CD4-positive, alpha-beta T cell treated with Interleukin-21 for 1 hour (primary cell): ENCODE data around the gene HPCAL1.
"Not testable (repeated sequence)": the region's sequence is repeated elsewhere in the genome, so short reads cannot be mapped to it uniquely, and the experiment has no call there.

ENCODE experiments used
- DNase-seq: peaks from one replicate; pipeline ENCODE4 v3.0.0-alpha.2; 2020

HPCAL1 gene

DNA sequence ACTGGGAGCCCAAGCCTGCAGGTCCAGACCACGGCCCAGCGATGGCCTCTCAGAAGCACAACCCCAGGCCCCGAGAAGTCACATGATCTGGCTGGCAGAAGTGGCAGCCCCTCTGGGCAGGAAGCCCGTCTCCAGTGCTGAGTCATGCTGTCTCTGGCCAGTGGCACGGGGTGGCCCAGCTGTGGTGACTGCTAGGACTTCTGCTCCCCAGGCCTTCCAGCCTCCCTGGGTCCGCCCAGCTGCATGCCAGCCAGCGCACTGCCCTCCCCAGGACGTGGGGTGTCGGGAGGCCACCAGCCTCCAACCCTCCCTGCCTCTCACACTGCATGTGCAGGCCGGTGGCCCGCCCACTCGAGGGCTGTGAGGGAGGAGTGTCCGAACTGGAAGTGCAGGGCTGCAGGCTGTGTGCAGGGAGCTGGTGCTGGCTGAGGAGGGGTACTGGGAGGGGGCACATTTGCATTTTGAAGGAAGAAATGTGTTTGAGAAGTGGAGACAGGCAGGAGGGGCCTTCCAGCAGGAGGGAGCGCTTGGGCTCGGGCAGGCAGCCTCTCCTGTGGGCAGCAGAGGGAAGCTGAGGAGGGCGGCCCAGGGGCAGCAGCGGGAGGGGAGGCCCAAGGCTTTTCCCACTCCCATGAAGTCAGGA, 17.0 kb upstream of the HPCAL1 start:
- DNase-seq, result no peak

DNA sequence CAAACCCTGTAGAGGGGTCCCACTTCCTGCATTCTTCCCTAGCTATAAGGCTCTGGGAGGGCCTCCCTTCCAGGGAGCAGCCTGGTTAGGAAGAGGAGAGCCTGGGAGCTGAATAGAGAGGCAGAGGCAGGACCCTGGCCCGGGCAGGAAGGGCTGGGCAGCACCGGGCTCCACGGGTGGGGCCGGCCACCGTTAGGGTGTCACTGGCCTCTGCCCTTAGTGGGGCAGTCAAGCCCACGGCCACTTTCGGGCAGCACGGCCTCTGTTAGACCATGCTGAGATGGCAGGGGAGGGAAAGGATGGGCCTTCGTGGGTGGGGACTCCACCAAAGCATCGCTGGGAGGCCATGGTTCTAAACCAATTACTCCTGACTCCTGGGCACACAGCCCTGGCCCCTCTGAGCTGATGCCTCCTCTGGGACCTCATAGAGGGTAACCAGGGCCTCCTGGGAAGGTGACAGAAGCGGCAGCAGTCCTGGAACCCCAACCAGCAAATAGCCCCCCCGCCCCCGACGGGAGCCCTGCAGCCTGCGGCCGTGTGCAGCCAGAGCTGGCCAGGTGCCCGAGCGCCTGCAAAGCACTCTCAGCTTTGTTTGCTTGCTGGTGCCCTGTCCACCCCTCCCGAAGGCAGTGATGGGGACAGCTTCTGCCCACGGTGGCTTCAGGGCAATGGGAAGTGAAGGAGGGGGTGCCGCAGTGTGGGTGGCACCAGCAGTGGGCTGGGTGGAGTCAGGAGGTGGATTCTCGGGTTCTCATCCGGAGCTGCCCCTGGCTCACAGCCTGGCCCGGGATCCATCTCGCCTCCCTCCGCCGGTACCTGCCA, 16.3 kb upstream of the HPCAL1 start:
- DNase-seq, result no peak

DNA sequence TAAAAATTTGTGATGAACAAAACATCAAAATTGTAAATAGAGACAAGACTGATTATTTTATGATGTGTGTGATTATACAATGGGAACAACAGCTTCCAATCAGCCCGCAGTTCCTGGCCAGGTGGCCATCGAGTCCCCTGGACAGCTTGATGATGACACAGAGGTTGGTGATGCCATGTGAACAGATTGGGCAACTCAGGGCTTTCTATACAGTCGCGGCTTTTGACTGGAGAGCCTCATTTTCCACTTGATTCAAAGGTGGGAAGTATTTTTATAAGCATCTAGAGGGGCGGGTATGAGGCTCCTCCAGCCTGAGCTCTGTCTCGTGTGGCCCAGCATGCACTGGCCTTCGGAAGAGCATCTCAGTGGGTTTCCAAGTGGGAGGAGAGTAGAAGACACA, 14.9 kb upstream of the HPCAL1 start:
- DNase-seq, result no peak

DNA sequence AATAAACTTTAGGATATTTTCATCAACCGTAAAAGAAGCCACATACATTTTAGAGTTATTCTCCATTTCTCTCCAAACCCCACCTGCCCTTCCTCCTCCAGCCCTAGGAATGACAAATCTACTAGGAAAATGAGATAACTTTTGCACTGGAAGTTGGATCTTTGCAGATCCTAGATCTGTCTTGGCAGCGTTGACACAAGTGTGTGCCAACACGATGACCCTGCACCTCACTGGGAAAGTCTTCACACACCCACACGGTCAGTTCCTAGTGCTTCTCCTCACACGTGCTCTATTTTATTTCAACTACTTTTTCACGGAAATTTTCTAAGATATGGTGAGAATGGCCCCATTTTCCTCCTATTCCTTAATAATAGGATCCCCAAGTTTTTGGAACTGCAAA, 14.1 kb upstream of the HPCAL1 start:
- DNase-seq, result no peak

DNA sequence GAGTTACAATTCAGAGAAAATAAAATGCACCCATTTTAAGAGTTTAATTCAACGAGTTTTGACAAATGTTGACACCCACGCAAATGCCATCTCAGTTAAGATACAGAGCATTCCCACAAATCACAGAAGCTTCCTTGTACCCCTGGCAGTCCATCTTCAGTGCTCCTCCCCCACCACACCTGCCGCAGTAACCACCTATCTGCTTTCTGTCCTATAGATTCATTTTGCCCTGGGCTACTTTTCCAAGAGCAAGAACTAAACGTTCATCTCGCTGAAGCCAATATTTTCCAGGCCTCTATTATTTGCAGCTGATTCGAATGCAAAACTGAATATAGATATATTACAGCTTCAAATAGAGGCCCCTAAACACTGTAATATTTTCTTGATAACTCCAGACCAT, 13.4 kb upstream of the HPCAL1 start:
- DNase-seq, result no peak

DNA sequence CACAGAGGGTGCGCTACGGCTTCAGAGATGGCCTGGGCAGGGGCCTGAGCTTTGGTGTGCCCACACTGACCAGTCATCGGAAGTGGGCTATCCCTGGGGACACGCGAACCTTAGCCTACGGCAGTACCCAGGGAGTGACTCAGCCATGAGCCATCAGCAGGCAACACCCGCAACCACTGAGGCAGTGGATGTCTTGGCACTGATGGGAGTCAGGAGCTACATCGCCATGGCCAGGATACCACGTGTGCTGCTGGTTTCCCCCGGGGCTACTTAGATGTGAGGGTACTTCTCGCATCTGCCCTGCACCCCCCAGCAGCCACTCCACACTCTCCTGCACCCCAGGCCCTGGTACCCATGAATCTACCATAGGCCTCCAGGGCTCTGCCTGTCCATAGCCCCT, 12.8 kb upstream of the HPCAL1 start:
- no peak for DNase-seq

DNA sequence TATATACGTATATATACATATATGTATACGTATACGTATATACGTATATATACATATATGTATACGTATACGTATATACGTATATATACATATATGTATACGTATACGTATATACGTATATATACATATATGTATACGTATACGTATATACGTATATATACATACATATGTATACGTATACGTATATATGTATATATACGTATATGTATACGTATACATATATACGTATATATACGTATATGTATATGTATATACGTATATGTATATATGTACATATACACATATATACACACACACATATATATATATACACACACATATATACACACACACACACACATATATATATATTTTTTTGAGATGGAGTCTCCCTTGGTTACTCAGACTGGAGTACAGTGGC, 11.3 kb upstream of the HPCAL1 start:
- not testable (repeated sequence) for DNase-seq

DNA sequence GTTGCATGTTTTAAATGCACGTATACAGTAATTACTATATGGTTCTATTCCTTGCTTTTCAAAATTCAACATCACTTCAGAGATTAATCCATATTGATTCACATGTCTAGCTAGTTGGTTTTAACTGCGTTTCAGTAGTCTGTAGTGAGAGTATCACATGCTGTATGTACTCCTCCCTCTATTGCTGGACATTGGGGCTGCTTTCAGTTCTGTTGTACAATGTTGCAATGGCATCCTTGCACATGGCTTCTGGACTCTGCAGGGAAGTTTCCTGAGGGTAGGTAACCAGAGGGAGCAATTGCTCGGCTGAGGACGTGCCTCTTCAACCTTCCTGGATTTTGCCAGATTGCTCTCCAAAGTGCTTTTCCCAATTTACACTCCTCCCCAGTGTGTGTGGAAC, 10.7 kb upstream of the HPCAL1 start:
- no peak for DNase-seq

DNA sequence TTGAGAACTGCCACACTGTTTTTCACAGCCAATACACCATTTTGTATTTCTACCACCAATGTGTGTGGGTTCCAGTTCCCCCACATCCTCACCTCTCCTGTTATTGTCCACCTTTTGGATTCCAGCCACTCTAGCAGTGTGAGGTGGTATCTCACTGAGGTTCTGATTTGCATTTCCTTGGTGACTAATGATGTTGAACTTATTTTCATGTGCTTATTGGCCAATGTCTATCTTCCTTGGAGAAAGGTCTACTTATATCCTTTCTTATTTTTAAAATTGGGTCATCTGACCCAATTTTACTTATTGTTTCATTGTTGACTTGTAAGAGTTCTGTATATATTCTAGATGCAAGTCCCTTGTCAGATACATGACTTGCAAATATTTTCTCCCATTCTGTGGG, 9.1 kb upstream of the HPCAL1 start:
- DNase-seq, result no peak

DNA sequence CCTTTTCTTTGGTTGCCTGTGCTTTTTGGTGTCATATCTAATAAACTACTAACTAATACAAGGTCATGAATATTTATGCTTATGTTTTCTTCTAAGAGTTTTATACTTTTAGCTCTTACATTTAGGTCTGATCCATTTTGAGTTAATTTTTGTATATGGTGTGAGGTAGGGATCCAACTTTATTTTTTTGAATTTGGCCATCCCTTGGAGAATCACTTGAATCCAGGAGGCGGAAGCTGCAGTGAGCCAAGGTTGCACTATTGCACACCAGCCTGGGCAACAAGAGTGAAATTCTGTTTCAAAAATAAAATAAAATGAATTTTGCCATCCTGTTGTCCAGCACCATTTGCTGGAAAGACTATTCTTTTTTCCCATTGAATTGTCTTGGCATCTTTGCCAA, 8.6 kb upstream of the HPCAL1 start:
- no peak for DNase-seq

DNA sequence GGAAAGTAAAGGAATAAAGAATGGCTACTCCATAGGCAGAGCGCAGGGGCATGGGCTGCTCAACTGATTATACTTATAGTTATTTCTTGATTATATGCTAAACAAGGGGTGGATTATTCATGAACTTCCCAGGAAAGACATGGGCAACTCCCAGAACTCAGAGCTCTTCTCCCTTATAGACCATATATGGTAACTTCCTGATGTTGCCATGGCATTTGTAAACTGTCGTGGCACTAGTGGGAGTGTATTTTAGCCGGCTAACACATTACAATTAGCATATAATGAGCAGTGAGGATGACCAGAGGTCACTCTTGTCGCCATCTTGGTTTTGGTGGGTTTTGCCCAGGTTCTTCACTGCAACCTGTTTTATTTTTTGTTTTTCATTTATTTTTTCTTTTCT, 7.1 kb upstream of the HPCAL1 start:
- DNase-seq, result not testable (repeated sequence)

DNA sequence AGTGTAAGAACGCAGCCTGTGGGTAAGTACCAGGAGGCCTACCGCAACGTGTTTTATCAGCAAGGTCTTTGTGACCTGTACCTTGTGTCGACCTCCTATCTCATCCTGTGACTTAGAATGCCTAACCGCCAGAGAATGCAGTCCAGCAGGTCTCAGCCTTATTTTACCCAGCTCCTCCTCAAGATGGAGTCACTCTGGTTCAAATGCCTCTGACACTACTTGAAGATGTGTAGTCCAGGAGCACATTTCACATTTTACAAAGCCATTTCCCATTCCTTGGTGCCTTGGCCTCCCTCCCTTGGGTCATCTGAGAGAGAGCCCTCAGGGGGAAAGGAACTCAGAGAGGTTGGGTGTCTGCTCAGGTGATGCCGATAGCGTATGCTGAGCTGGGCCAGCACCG, 6.6 kb upstream of the HPCAL1 start:
- DNase-seq, result no peak

DNA sequence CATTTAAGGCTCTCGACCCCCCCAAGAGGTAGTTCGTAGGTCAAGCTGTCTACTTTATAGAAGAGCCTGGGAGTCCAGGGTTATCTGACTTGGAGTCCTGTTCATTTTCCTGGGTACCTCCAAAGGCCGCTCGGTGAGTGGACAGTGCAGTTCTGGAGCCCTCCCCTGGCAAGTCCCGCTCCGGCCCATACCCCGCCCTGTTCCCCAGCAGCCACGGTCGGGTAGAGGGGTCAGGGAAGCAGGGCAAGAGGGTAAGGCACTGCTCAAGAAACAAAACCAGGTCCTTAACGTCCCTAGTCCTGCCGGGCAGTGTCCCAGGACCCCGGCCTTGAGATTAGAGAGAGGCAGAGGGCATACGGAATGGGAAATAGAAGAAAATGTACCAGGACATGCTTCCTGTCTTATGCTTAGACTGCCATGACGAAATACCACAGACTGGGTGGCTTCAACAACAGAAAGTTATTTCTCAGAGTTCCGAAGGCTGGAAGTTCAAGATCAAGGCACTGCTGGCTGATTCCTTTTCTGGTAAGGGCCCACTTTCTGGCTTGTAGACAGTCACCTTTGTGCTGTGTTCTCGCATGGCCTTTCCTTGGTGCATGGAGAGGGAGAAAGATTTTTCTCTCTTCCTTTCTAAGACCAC, 5.4 kb upstream of the HPCAL1 start:
- DNase-seq, result no peak

DNA sequence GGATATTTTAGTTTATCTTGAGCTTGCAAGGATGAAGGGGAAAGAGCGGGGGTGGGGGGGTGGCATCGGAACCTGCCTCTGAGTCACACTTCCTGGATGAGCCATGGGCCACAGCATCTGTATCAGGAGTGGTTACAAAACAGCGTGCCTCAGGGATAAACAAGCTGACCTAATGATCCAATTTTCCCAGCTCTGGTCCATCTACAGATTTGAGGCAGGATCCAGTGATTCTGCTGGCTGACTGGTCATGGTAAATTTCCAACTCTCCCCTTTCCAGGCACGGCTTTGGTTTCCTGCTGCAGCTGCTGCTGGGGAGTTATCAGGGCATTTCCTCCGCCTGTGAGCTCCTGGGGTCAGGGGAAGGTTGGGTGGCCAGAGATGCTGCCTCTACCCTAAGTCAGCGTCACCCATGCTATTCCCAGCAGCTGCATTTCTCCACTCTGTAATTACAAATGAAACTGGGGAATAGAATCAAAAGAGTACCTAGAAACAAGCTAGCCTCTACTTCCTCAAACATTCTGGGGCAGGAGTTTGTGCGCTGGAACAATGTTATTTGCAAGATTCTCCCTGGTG, 4.7 kb upstream of the HPCAL1 start:
- DNase-seq, result peak; percentile 44

DNA sequence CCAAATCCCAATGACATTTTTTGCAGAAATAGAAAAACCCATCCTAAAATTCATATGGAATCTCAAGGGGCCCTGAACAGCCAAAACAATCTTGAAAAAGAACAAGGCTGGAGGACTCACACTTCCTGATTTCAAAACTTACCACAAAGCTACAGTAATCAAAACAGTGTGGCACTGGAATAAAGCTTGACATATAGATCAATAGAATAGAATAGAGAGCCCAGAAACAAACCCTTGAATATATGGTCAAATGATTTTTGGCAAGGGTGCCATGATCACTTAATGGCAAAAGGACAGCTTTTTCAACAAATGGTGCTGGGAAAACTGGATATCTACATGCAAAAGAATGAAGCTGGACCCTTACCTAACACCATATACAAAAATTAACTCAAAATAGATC, 3.9 kb upstream of the HPCAL1 start:
- DNase-seq, result not testable (repeated sequence)

DNA sequence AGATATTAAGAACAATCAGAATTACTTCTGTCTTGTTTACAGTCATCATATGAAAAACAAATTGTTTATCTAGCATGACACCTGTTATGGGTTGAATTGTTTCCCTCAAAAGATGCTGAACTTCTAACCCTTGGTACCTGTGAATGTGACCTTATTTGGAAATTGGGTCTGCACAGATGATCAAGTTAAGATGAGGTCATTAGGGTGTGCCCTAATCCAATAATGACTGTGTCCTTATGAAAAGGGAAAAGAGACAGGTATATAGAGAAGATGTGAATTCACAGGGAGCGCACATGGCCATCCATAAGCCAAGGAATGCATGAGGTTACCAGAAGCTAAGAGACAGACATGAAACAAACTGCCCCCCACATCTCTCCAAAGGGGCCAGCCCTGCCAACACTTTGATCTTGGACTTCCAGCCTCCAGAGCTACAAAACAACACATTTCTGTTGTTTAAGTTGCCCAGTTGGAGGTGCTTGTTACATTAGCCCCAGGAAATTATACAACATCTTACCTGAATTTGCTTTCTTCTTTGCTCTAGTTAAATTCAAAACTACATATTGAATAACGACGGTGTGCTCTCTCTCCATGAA, 2.3 kb upstream of the HPCAL1 start:
- no peak for DNase-seq

DNA sequence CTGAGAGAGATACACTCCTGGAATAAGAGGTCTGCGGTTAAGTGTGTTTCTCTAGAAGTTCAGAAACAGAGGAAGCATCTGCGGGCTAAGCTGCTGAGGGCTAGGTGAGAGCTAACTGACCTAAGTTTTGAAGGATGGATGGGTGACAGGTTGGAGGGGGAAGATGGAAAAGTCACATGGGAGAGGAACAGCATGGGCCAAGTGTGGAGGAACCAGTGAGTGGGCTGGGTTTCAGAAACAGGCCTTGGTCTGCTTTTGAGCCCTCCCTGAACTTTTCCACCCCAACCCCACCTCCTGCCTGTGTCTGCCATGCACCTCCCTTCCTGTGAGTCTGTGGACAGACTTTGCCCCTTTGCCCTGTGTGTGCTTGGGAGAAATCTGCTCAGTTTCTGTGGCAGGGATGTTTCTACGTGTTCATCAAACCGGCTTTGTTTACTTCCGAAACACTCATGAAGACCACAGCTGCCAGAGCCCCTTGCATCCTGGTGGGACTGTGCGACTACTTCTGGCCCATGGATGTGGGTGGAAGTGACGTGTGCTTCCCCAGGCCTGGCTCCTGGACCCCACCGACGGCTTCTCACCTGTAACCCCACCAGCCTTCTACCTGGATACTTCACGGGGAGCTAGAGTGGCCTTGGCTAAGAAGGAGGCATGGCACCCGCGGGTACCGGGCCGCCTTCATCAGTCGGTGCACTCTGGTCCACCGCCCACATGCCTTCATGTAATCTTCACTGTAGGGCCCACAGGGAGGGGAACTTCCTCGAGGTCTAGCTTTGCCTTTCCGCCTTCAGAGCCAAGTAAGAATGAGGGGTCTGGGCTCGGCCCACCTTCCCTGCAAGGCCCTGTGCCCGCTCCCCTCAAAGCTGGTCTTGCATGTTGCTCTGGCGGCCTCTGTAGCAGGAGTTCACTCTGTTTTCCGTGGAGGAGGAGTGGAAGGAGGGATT, 1.4 kb upstream of the HPCAL1 start:
- no peak for DNase-seq

DNA sequence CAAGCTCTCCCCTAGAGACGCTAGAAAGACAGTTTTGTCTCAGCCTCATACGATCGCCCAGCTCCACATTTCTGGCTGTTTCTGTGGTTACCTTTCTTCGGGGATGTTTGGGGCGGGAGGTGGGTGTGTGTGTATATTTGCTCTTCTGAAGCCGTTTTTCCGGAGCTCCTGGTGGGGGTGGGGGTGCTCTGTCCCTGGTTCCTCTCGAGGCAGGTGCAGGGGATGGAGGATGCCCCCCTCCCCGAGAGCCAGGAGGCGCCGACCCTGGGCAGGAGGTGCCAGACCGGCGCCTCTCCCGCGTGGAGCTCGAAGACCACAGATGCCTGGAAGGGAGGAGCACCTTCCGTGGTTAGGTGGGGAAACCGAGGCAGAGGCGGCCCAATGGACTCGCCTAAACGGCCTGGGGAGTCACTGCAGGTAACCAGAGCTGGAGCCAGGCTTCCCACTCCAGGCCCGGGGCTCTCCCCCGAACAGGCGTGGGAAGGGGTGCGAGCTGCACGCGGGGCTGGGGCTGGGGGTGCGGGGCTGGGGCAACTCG, 694 bp upstream of the HPCAL1 start:
- peak; percentile 12 for DNase-seq

DNA sequence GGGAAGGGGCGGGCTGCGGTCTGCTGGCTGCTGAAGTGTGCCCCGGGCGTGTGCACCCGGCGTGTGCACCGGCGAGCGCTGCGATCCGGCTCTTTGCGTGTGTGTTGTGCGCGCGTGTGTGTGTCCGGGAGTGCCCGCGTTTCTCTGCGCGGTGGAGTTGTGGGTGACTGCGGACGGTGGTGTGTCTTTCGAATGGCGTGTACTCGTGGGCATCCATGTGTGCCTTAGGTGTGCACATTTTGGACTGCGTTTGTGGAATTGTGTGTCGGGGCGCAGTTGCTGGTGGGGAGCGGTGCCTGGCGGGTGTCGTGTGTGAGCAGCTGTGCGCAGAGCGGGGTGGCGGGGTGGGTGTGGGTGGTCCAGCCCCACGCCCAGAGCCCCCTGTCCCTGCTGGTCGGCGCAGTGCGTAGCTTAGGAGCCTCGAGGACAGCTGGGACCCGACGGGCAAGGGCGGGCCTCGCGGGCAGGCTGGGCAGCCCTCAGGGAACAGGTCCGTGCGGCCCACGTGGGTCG, 533 bp downstream of the HPCAL1 start:
- DNase-seq, result peak; percentile 22

DNA sequence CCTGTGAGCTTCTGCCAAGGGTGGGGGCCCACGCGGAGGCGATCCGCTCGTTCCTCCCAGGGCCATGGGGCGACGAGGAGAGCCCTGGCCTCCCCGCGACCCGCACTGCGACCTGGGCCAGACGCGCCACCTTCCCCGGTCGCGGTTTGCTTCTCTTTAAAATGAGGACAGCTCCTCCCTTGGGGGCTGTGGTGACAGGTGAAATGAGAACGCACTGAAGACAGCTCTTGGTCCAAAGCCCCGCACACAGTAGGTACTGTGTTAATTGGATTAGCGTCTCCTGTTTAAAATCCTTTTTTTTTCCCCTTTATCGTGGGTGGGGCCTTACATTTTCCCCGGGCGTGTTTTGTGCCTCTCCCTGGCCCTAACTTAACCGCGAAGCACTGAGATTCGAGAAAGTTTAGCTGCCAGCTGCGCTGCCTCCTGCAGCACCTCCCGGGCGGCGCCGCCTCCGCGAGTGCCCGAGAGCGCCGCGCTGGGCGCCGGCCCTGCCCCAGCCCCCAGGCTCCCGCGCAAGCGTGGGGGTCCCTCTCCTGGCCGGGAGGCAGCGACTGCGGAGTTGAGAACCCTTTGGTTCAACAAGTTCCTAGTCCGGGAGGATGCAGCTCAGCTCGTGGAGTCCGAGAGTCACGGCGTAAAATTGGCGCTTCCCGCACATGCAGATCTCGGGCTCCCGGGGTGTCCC, 1.1 kb downstream of the HPCAL1 start:
- DNase-seq, result peak; percentile 49
